ENCODE measurements around the gene SEZ6L2.
"Not testable (repeated sequence)": the region's sequence is repeated elsewhere in the genome, so short reads cannot be mapped to it uniquely, and the experiment has no call there.

The SEZ6L2 gene

GRCh38 chr16:29889372-29889771 is 10.0 kb downstream of the SEZ6L2 start:
- not testable (repeated sequence) for H3K9me3 Mint-ChIP-seq; H3K27me3 Mint-ChIP-seq; H3K27ac Mint-ChIP-seq; ATAC-seq (ENCODE audit: low read depth); H3K4me1 Mint-ChIP-seq; H3K4me3 Mint-ChIP-seq; H3K36me3 Mint-ChIP-seq; DNase-seq (ENCODE audit: low spot score in 2 of 2)

- no peak for ATAC-seq (ENCODE audit: low read depth)
- no peak overlapping the region for H3K27ac Mint-ChIP-seq
- H3K27me3 Mint-ChIP-seq, result peaks cover 18% of the 10 kb centered on the region
- no peaks in the 10 kb centered on the region for H3K4me1 Mint-ChIP-seq
- no peak for DNase-seq (ENCODE audit: low spot score in 2 of 2)
- H3K4me3 Mint-ChIP-seq, result no peak overlapping the region
- H3K36me3 Mint-ChIP-seq, result no peaks in the 10 kb centered on the region
- H3K9me3 Mint-ChIP-seq, result no peaks in the 10 kb centered on the region
Measured at GRCh38 chr16:29883987-29884386, 15.4 kb downstream of the SEZ6L2 start.

GRCh38 chr16:29881050-29881449 is 18.3 kb downstream of the SEZ6L2 start:
- peaks cover 2% of the 10 kb centered on the region for H3K36me3 Mint-ChIP-seq
- no peak overlapping the region for H3K27ac Mint-ChIP-seq
- H3K4me1 Mint-ChIP-seq, result peaks cover 8% of the 10 kb centered on the region
- no peak overlapping the region for H3K4me3 Mint-ChIP-seq
- peaks cover 25% of the 10 kb centered on the region for H3K27me3 Mint-ChIP-seq
- ATAC-seq (ENCODE audit: low read depth) (no peak), DNase-seq (ENCODE audit: low spot score in 2 of 2) (no peak)
- H3K9me3 Mint-ChIP-seq, result no peaks in the 10 kb centered on the region

GRCh38 chr16:29878172-29878571 is 21.2 kb downstream of the SEZ6L2 start:
- H3K9me3 Mint-ChIP-seq, result no peaks in the 10 kb centered on the region
- ATAC-seq (ENCODE audit: low read depth), result no peak
- peaks cover 21% of the 10 kb centered on the region for H3K27me3 Mint-ChIP-seq
- no peak for DNase-seq (ENCODE audit: low spot score in 2 of 2)
- peaks cover 8% of the 10 kb centered on the region for H3K4me1 Mint-ChIP-seq
- H3K27ac Mint-ChIP-seq, result no peak overlapping the region
- no peak overlapping the region for H3K4me3 Mint-ChIP-seq
- H3K36me3 Mint-ChIP-seq, result peaks cover 2% of the 10 kb centered on the region

GRCh38 chr16:29877266-29877961 is 21.9 kb downstream of the SEZ6L2 start:
- H3K27ac Mint-ChIP-seq, result no peak overlapping the region
- peak overlapping the region; percentile 68 for H3K4me3 Mint-ChIP-seq
- H3K27me3 Mint-ChIP-seq, result peaks cover 18% of the 10 kb centered on the region
- ATAC-seq (ENCODE audit: low read depth) (peak; percentile 78), DNase-seq (ENCODE audit: low spot score in 2 of 2) (peak in 1 of 2 donors; percentile 35)
- H3K36me3 Mint-ChIP-seq, result peaks cover 2% of the 10 kb centered on the region
- H3K4me1 Mint-ChIP-seq, result peaks cover 8% of the 10 kb centered on the region
- no peaks in the 10 kb centered on the region for H3K9me3 Mint-ChIP-seq

- Mint-ChIP-seq H3K9me3 (no peaks in the 10 kb centered on the region), H3K4me1 (peaks cover 8% of the 10 kb centered on the region), H3K4me3 (peak overlapping the region; percentile 68), H3K27me3 (peaks cover 18% of the 10 kb centered on the region), H3K27ac (no peak overlapping the region), H3K36me3 (peaks cover 2% of the 10 kb centered on the region)
- peak; percentile 24 for ATAC-seq (ENCODE audit: low read depth)
- no peak for DNase-seq (ENCODE audit: low spot score in 2 of 2)
Measured at GRCh38 chr16:29876594-29877249, 22.6 kb downstream of the SEZ6L2 start.

- Mint-ChIP-seq H3K27me3 (peaks cover 18% of the 10 kb centered on the region), H3K36me3 (peaks cover 2% of the 10 kb centered on the region), H3K9me3 (no peaks in the 10 kb centered on the region), H3K4me3 (peak overlapping the region; percentile 58), H3K27ac (no peak overlapping the region), H3K4me1 (peaks cover 8% of the 10 kb centered on the region)
- DNase-seq (ENCODE audit: low spot score in 2 of 2), result no peak
- no peak for ATAC-seq (ENCODE audit: low read depth)
Measured at GRCh38 chr16:29876217-29876593, 23.1 kb downstream of the SEZ6L2 start.

- H3K36me3 Mint-ChIP-seq, result peaks cover 2% of the 10 kb centered on the region
- DNase-seq (ENCODE audit: low spot score in 2 of 2) (no peak), ATAC-seq (ENCODE audit: low read depth) (no peak)
- no peak overlapping the region for H3K4me3 Mint-ChIP-seq
- no peak overlapping the region for H3K27ac Mint-ChIP-seq
- H3K9me3 Mint-ChIP-seq, result no peaks in the 10 kb centered on the region
- peaks cover 8% of the 10 kb centered on the region for H3K4me1 Mint-ChIP-seq
- peaks cover 18% of the 10 kb centered on the region for H3K27me3 Mint-ChIP-seq
Measured at GRCh38 chr16:29875206-29875605, 24.1 kb downstream of the SEZ6L2 start.

- Mint-ChIP-seq H3K27ac (no peak overlapping the region), H3K36me3 (peaks cover 2% of the 10 kb centered on the region), H3K4me1 (peaks cover 8% of the 10 kb centered on the region), H3K27me3 (peaks cover 13% of the 10 kb centered on the region), H3K9me3 (no peaks in the 10 kb centered on the region), H3K4me3 (no peak overlapping the region)
- DNase-seq (ENCODE audit: low spot score in 2 of 2), result no peak
- no peak for ATAC-seq (ENCODE audit: low read depth)
Measured at GRCh38 chr16:29873319-29873718, 26.0 kb downstream of the SEZ6L2 start.

- ATAC-seq (ENCODE audit: low read depth) (no peak), DNase-seq (ENCODE audit: low spot score in 2 of 2) (no peak)
- H3K27me3 Mint-ChIP-seq, result peaks cover 10% of the 10 kb centered on the region
- no peaks in the 10 kb centered on the region for H3K9me3 Mint-ChIP-seq
- no peak overlapping the region for H3K27ac Mint-ChIP-seq
- peaks cover 3% of the 10 kb centered on the region for H3K4me1 Mint-ChIP-seq
- no peaks in the 10 kb centered on the region for H3K36me3 Mint-ChIP-seq
- no peak overlapping the region for H3K4me3 Mint-ChIP-seq
Measured at GRCh38 chr16:29871822-29872546, 27.4 kb downstream of the SEZ6L2 start.

GRCh38 chr16:29869067-29869466 is 30.3 kb downstream of the SEZ6L2 start:
- H3K9me3 Mint-ChIP-seq; H3K4me1 Mint-ChIP-seq; H3K36me3 Mint-ChIP-seq; H3K27me3 Mint-ChIP-seq; DNase-seq (ENCODE audit: low spot score in 2 of 2); ATAC-seq (ENCODE audit: low read depth); H3K4me3 Mint-ChIP-seq; H3K27ac Mint-ChIP-seq: not testable (repeated sequence)

- Mint-ChIP-seq H3K4me1 (no peaks in the 10 kb centered on the region), H3K9me3 (no peaks in the 10 kb centered on the region), H3K27me3 (peaks cover 7% of the 10 kb centered on the region), H3K36me3 (no peaks in the 10 kb centered on the region), H3K4me3 (no peak overlapping the region), H3K27ac (no peak overlapping the region)
- DNase-seq (ENCODE audit: low spot score in 2 of 2) (no peak), ATAC-seq (ENCODE audit: low read depth) (no peak)
Measured at GRCh38 chr16:29868396-29869009, 30.8 kb downstream of the SEZ6L2 start.

GRCh38 chr16:29864205-29864604 is 35.1 kb downstream of the SEZ6L2 start:
- Mint-ChIP-seq H3K27me3 (peaks cover 7% of the 10 kb centered on the region), H3K4me1 (peaks cover 13% of the 10 kb centered on the region), H3K4me3 (no peak overlapping the region), H3K9me3 (no peaks in the 10 kb centered on the region), H3K27ac (no peak overlapping the region), H3K36me3 (peaks cover 7% of the 10 kb centered on the region)
- no peak for ATAC-seq (ENCODE audit: low read depth)
- DNase-seq (ENCODE audit: low spot score in 2 of 2), result no peak

GRCh38 chr16:29863669-29863984 is 35.7 kb downstream of the SEZ6L2 start:
- Mint-ChIP-seq H3K27ac (peak overlapping the region; percentile 96), H3K4me3 (peak overlapping the region; percentile 98), H3K36me3 (peaks cover 11% of the 10 kb centered on the region), H3K4me1 (peaks cover 13% of the 10 kb centered on the region), H3K27me3 (peaks cover 7% of the 10 kb centered on the region), H3K9me3 (no peaks in the 10 kb centered on the region)
- ATAC-seq (ENCODE audit: low read depth), result no peak
- DNase-seq (ENCODE audit: low spot score in 2 of 2), result no peak
